Activated T-cell treated with anti-CD3 and anti-CD28 coated beads, Interleukin-2, amount 50 U/mL, for 1 hour (primary cell): Measurements from ENCODE around the gene PKDCC.

Experiments used
- DNase-seq: peaks from one replicate; pipeline ENCODE4 v3.0.0-alpha.2; 2020

The PKDCC gene

GRCh38 chr2:42047488-42048298 is at the start of gene PKDCC:
PKDCC (plus strand) TSS chr2:42048021; CDS start chr2:42048200, 179 bp downstream.
- DNase-seq: peak; percentile 46

GRCh38 chr2:41998186-41999127 is 49.4 kb upstream of the PKDCC start:
- DNase-seq: no peak

GRCh38 chr2:41999128-41999480 is 48.7 kb upstream of the PKDCC start:
- no peak for DNase-seq

- DNase-seq: no peak
Measured at GRCh38 chr2:41999592-42000281, 48.1 kb upstream of the PKDCC start.

- DNase-seq: no peak
Measured at GRCh38 chr2:42001711-42002201, 46.1 kb upstream of the PKDCC start.

- DNase-seq: no peak
Measured at GRCh38 chr2:42007551-42007950, 40.3 kb upstream of the PKDCC start.

- DNase-seq: no peak
Measured at GRCh38 chr2:42008241-42008921, 39.4 kb upstream of the PKDCC start.

- no peak for DNase-seq
Measured at GRCh38 chr2:42009657-42010580, 37.9 kb upstream of the PKDCC start.

- no peak for DNase-seq
Measured at GRCh38 chr2:42010743-42011298, 37.0 kb upstream of the PKDCC start.

GRCh38 chr2:42012137-42012536 is 35.7 kb upstream of the PKDCC start:
- DNase-seq: no peak

- no peak for DNase-seq
Measured at GRCh38 chr2:42012651-42013050, 35.2 kb upstream of the PKDCC start.

- no peak for DNase-seq
Measured at GRCh38 chr2:42013409-42013808, 34.4 kb upstream of the PKDCC start.

GRCh38 chr2:42021464-42021863 is 26.4 kb upstream of the PKDCC start:
- no peak for DNase-seq

- no peak for DNase-seq
Measured at GRCh38 chr2:42025151-42025582, 22.7 kb upstream of the PKDCC start.

- no peak for DNase-seq
Measured at GRCh38 chr2:42026272-42026671, 21.5 kb upstream of the PKDCC start.

GRCh38 chr2:42028571-42029148 is 19.2 kb upstream of the PKDCC start:
- no peak for DNase-seq

GRCh38 chr2:42029171-42029570 is 18.6 kb upstream of the PKDCC start:
- no peak for DNase-seq

- no peak for DNase-seq
Measured at GRCh38 chr2:42029639-42030199, 18.1 kb upstream of the PKDCC start.

- DNase-seq: no peak
Measured at GRCh38 chr2:42030200-42030759, 17.5 kb upstream of the PKDCC start.

- no peak for DNase-seq
Measured at GRCh38 chr2:42030829-42031228, 17.0 kb upstream of the PKDCC start.
